Activated T-cell treated with anti-CD3 and anti-CD28 coated beads, Interleukin-2, amount 50 U/mL, for 24 hours (primary cell): ENCODE results near the gene CHM.
"Not testable (repeated sequence)": the region's sequence is repeated elsewhere in the genome, so short reads cannot be mapped to it uniquely, and the experiment has no call there.

Experiments
- DNase-seq: peaks from one replicate; pipeline ENCODE4 v3.0.0-alpha.2; 2020
- H3K27ac Mint-ChIP-seq: 2 replicates; pipeline ENCODE4 v1.8.0; 2020; ENCODE audit warnings: mild to moderate bottlenecking, mixed read lengths
- H3K27me3 Mint-ChIP-seq: 2 replicates; pipeline ENCODE4 v1.8.0; 2020; ENCODE audit warnings: mixed read lengths
- H3K36me3 Mint-ChIP-seq: 2 replicates; pipeline ENCODE4 v1.8.0; 2020; ENCODE audit warnings: low read depth, mixed read lengths
- H3K4me1 Mint-ChIP-seq: 2 replicates; pipeline ENCODE4 v1.8.0; 2020; ENCODE audit warnings: low read depth, mixed read lengths
- H3K4me3 Mint-ChIP-seq: 2 replicates; pipeline ENCODE4 v1.8.0; 2020; ENCODE audit warnings: mild to moderate bottlenecking, moderate library complexity, mixed read lengths
- H3K9me3 Mint-ChIP-seq: 2 replicates; pipeline ENCODE4 v1.8.0; 2020; ENCODE audit warnings: mixed read lengths

Gene CHM

GRCh38 chrX:86047174-86047935, at the start of gene CHM:
CHM (minus strand) TSS chrX:86047558; CDS start chrX:86047532, 26 bp downstream.
- Mint-ChIP-seq H3K27ac (no peak within 1 kb of the TSS), H3K9me3 (no peaks in the 10 kb centered on the region), H3K4me1 (peaks cover 19% of the 10 kb centered on the region), H3K36me3 (peaks cover 6% of the 10 kb centered on the region), H3K27me3 (peaks cover 17% of the 10 kb centered on the region), H3K4me3 (no peak within 1 kb of the TSS)
- DNase-seq, result peak; percentile 67

- Mint-ChIP-seq H3K4me3 (no peak overlapping the region), H3K9me3 (no peaks in the 10 kb centered on the region), H3K36me3 (no peaks in the 10 kb centered on the region), H3K27me3 (peaks cover 48% of the 10 kb centered on the region), H3K4me1 (no peaks in the 10 kb centered on the region), H3K27ac (no peak overlapping the region)
- no peak for DNase-seq
Observed at GRCh38 chrX:86078650-86079049, 31.3 kb upstream of the CHM start.

- Mint-ChIP-seq H3K36me3 (no peaks in the 10 kb centered on the region), H3K4me3 (no peak overlapping the region), H3K27me3 (peaks cover 22% of the 10 kb centered on the region), H3K9me3 (peaks cover 5% of the 10 kb centered on the region), H3K27ac (no peak overlapping the region), H3K4me1 (no peaks in the 10 kb centered on the region)
- no peak for DNase-seq
Observed at GRCh38 chrX:86066998-86067397, 19.6 kb upstream of the CHM start.

- no peaks in the 10 kb centered on the region for H3K4me1 Mint-ChIP-seq
- no peaks in the 10 kb centered on the region for H3K9me3 Mint-ChIP-seq
- no peak overlapping the region for H3K27ac Mint-ChIP-seq
- peaks cover 53% of the 10 kb centered on the region for H3K27me3 Mint-ChIP-seq
- DNase-seq, result no peak
- no peaks in the 10 kb centered on the region for H3K36me3 Mint-ChIP-seq
- no peak overlapping the region for H3K4me3 Mint-ChIP-seq
Observed at GRCh38 chrX:86061407-86061806, 14.0 kb upstream of the CHM start.

- peaks cover 32% of the 10 kb centered on the region for H3K27me3 Mint-ChIP-seq
- no peak overlapping the region for H3K4me3 Mint-ChIP-seq
- no peaks in the 10 kb centered on the region for H3K36me3 Mint-ChIP-seq
- no peaks in the 10 kb centered on the region for H3K9me3 Mint-ChIP-seq
- peaks cover 2% of the 10 kb centered on the region for H3K4me1 Mint-ChIP-seq
- H3K27ac Mint-ChIP-seq, result no peak overlapping the region
- no peak for DNase-seq
Observed at GRCh38 chrX:86051741-86052140, 4.4 kb upstream of the CHM start.

- Mint-ChIP-seq H3K27me3 (peaks cover 17% of the 10 kb centered on the region), H3K36me3 (peaks cover 6% of the 10 kb centered on the region), H3K27ac (no peak overlapping the region), H3K4me1 (peaks cover 17% of the 10 kb centered on the region), H3K9me3 (no peaks in the 10 kb centered on the region), H3K4me3 (no peak overlapping the region)
- no peak for DNase-seq
Observed at GRCh38 chrX:86047936-86048280, 550 bp upstream of the CHM start.

GRCh38 chrX:86044216-86044615, 3.1 kb downstream of the CHM start:
- H3K27ac Mint-ChIP-seq, result no peak overlapping the region
- no peak overlapping the region for H3K4me3 Mint-ChIP-seq
- H3K4me1 Mint-ChIP-seq, result peaks cover 33% of the 10 kb centered on the region
- H3K27me3 Mint-ChIP-seq, result peaks cover 15% of the 10 kb centered on the region
- H3K9me3 Mint-ChIP-seq, result no peaks in the 10 kb centered on the region
- peaks cover 10% of the 10 kb centered on the region for H3K36me3 Mint-ChIP-seq
- DNase-seq, result no peak

GRCh38 chrX:86039625-86040568, 7.5 kb downstream of the CHM start:
- DNase-seq, result no peak
- no peaks in the 10 kb centered on the region for H3K9me3 Mint-ChIP-seq
- no peak overlapping the region for H3K4me3 Mint-ChIP-seq
- H3K27me3 Mint-ChIP-seq, result peaks cover 11% of the 10 kb centered on the region
- peaks cover 42% of the 10 kb centered on the region for H3K4me1 Mint-ChIP-seq
- peaks cover 17% of the 10 kb centered on the region for H3K36me3 Mint-ChIP-seq
- H3K27ac Mint-ChIP-seq, result no peak overlapping the region

- DNase-seq, result no peak
- Mint-ChIP-seq H3K36me3 (peaks cover 16% of the 10 kb centered on the region), H3K4me3 (no peak overlapping the region), H3K27ac (no peak overlapping the region), H3K9me3 (no peaks in the 10 kb centered on the region), H3K27me3 (peaks cover 4% of the 10 kb centered on the region), H3K4me1 (peaks cover 26% of the 10 kb centered on the region)
Observed at GRCh38 chrX:86033385-86033784, 14.0 kb downstream of the CHM start.

- DNase-seq, result no peak
- H3K9me3 Mint-ChIP-seq, result no peaks in the 10 kb centered on the region
Observed at GRCh38 chrX:86028681-86029080, 18.7 kb downstream of the CHM start.

GRCh38 chrX:86023811-86024210, 23.5 kb downstream of the CHM start:
- Mint-ChIP-seq H3K9me3 (no peaks in the 10 kb centered on the region), H3K4me1 (peaks cover 4% of the 10 kb centered on the region)

More at GRCh38 chrX:86028681-86029080, 18.7 kb downstream of the CHM start:
- peaks cover 17% of the 10 kb centered on the region for H3K36me3 Mint-ChIP-seq
- H3K4me1 Mint-ChIP-seq, result peaks cover 4% of the 10 kb centered on the region
- no peaks in the 10 kb centered on the region for H3K27me3 Mint-ChIP-seq
- H3K27ac Mint-ChIP-seq, result no peak overlapping the region
- no peak overlapping the region for H3K4me3 Mint-ChIP-seq

GRCh38 chrX:86021652-86022289, 25.6 kb downstream of the CHM start:
- peaks cover 28% of the 10 kb centered on the region for H3K36me3 Mint-ChIP-seq
- no peaks in the 10 kb centered on the region for H3K9me3 Mint-ChIP-seq
- DNase-seq, result no peak
- H3K27ac Mint-ChIP-seq, result no peak overlapping the region
- H3K4me3 Mint-ChIP-seq, result no peak overlapping the region
- H3K4me1 Mint-ChIP-seq, result peaks cover 4% of the 10 kb centered on the region
- peaks cover 7% of the 10 kb centered on the region for H3K27me3 Mint-ChIP-seq

More at GRCh38 chrX:86023811-86024210, 23.5 kb downstream of the CHM start:
- no peak overlapping the region for H3K4me3 Mint-ChIP-seq
- H3K27ac Mint-ChIP-seq, result no peak overlapping the region
- peaks cover 19% of the 10 kb centered on the region for H3K36me3 Mint-ChIP-seq
- DNase-seq, result no peak
- no peaks in the 10 kb centered on the region for H3K27me3 Mint-ChIP-seq

GRCh38 chrX:86016139-86016538, 31.2 kb downstream of the CHM start:
- H3K27me3 Mint-ChIP-seq, result peaks cover 7% of the 10 kb centered on the region
- H3K27ac Mint-ChIP-seq, result no peak overlapping the region
- H3K36me3 Mint-ChIP-seq, result peaks cover 45% of the 10 kb centered on the region
- H3K4me3 Mint-ChIP-seq, result no peak overlapping the region
- peaks cover 5% of the 10 kb centered on the region for H3K9me3 Mint-ChIP-seq
- peaks cover 19% of the 10 kb centered on the region for H3K4me1 Mint-ChIP-seq
- no peak for DNase-seq

GRCh38 chrX:86014959-86015358, 32.4 kb downstream of the CHM start:
- not testable (repeated sequence) for DNase-seq, H3K9me3 Mint-ChIP-seq, H3K4me3 Mint-ChIP-seq, H3K27me3 Mint-ChIP-seq, H3K27ac Mint-ChIP-seq
- Mint-ChIP-seq H3K4me1 (peaks cover 19% of the 10 kb centered on the region), H3K36me3 (peaks cover 47% of the 10 kb centered on the region)
